ENCODE data around the gene SH3BGR.

Gene SH3BGR

DNA sequence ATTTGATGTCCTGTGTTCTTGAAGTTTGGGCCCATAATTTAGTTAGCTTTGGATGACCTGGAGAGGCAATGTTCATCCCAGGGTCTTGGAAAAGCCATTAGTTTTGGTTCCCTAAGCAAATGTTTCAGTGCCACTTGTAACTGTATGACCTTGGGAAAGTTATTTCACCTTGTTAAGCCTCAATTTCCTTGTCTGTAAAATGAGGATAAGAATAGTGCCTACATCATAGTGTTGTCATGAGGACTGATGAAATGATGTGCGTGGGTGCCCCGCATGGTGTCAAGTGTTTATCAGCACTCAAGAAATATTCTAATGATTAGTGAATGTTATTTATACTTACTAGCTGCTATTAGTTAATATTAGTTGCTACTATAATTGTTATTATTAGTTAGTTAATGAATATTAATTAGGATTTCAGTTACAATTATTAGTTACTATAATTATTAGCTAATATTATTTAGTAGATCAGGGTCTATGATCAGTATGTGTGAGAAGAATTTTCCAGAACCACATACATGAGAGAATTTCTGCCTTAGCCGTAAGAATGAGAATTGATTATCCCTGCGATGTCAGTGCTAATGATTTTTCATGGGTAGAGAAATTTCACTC lies 1.9 kb downstream of the SH3BGR start:
- DNase-seq (ENCODE audit: low read depth), result no peak
- H3K4me3 ChIP-seq (ENCODE audit: low read depth, low read length), result no peak overlapping the region
- no peak for TF ChIP-seq MAX (IDR thresholded peaks at IDR 0.05; ENCODE audit: low read depth, low read length)
- no peak for TF ChIP-seq MYC (IDR thresholded peaks at IDR 0.05; ENCODE audit: low read depth, low read length)
- no peak for TF ChIP-seq POLR2A (IDR thresholded peaks at IDR 0.05; ENCODE audit: extremely low read depth, insufficient read length)
- no peak for TF ChIP-seq CTCF (IDR thresholded peaks at IDR 0.05; ENCODE audit: low read depth, low read length)

DNA sequence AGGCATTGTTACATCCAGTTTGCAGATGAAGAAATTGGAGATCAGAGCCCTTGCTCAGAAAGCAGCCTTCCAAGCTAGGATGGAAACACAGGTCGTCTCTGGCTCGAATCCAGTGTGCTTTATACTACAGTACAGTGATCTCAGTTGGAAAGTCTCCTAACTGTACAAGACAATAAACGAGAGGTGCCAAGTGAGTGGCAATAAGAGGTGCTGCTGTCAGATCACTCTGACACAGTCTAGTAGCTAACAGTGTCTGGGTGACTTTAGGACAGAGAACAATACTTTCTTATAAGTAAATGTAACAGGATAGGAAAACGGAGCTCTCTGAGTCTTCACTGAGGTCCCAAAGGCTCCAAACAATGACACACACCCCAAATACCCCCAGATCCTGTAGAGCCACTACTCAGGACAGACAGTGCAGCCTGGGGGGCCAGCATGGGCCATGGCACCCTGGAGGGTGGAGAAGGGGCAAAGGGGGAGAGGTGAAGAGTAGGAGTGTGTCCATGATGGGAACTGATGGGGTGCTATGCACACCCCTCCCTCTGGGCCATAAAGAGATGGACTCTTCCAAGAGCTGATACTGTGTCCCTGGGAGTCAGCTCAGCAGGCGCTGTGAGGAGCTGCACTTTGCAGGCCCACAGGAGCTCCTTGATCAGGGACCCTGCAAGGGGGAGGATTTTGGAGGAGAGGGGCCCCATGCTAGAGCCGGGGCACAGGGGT lies 3.3 kb downstream of the SH3BGR start:
- no peak for DNase-seq (ENCODE audit: low read depth)
- H3K4me3 ChIP-seq (ENCODE audit: low read depth, low read length), result no peak overlapping the region
- TF ChIP-seq CTCF (IDR thresholded peaks at IDR 0.05; ENCODE audit: low read depth, low read length), result no peak
- no peak for TF ChIP-seq MYC (IDR thresholded peaks at IDR 0.05; ENCODE audit: low read depth, low read length)
- TF ChIP-seq POLR2A (IDR thresholded peaks at IDR 0.05; ENCODE audit: extremely low read depth, insufficient read length), result no peak
- no peak for TF ChIP-seq MAX (IDR thresholded peaks at IDR 0.05; ENCODE audit: low read depth, low read length)

- DNase-seq (ENCODE audit: low read depth), result peak; percentile 11
- H3K4me3 ChIP-seq (ENCODE audit: low read depth, low read length), result no peak overlapping the region
- TF ChIP-seq MYC (IDR thresholded peaks at IDR 0.05; ENCODE audit: low read depth, low read length) (no peak), MAX (IDR thresholded peaks at IDR 0.05; ENCODE audit: low read depth, low read length) (no peak), CTCF (IDR thresholded peaks at IDR 0.05; ENCODE audit: low read depth, low read length) (no peak), POLR2A (IDR thresholded peaks at IDR 0.05; ENCODE audit: extremely low read depth, insufficient read length) (no peak)
Observed at GRCh38 chr21:39456665-39457064, 4.9 kb downstream of the SH3BGR start.

DNA sequence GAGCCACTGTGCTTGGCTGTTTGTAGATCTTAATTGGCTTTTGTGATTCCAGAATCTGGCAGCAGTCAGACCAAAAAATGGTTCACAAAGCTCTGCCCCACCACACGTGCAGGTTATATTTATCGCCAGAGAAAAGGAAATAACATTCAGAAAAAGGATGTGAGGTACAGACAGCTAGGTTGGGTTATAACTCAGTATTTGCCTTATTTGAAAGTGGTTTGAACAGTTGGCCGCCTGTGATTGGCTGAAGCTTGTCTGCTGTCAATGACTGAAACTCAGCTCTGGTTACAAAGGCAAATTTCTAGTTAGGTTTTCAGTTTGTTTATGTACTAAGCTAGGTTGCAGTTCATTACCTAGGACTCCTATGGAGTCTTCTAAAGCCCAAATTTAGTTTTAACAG lies 9.6 kb downstream of the SH3BGR start:
- no peak overlapping the region for H3K4me3 ChIP-seq (ENCODE audit: low read depth, low read length)
- TF ChIP-seq POLR2A (IDR thresholded peaks at IDR 0.05; ENCODE audit: extremely low read depth, insufficient read length) (no peak), MAX (IDR thresholded peaks at IDR 0.05; ENCODE audit: low read depth, low read length) (no peak), MYC (IDR thresholded peaks at IDR 0.05; ENCODE audit: low read depth, low read length) (no peak), CTCF (IDR thresholded peaks at IDR 0.05; ENCODE audit: low read depth, low read length) (no peak)
- DNase-seq (ENCODE audit: low read depth), result no peak

DNA sequence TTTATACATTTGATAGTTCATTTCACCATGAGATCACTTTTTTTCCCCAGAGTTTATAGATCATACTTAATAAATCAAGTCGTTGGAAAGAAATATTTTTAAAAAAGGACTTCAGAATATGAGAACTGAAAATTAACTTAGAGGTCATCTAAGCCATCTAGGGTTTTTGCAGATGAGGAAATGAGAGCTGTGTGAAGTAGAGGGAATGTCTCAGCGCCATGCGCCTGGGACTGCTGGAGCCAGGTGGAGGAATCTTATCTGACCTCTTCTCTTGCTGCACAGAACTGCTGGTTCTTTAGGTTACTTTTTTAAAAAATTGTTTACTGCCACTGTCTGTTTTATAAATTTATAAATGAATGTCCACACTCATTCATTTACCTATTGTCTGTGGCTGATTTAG lies 11.5 kb downstream of the SH3BGR start:
- no peak overlapping the region for H3K4me3 ChIP-seq (ENCODE audit: low read depth, low read length)
- no peak for DNase-seq (ENCODE audit: low read depth)
- no peak for TF ChIP-seq MAX (IDR thresholded peaks at IDR 0.05; ENCODE audit: low read depth, low read length)
- no peak for TF ChIP-seq POLR2A (IDR thresholded peaks at IDR 0.05; ENCODE audit: extremely low read depth, insufficient read length)

DNA sequence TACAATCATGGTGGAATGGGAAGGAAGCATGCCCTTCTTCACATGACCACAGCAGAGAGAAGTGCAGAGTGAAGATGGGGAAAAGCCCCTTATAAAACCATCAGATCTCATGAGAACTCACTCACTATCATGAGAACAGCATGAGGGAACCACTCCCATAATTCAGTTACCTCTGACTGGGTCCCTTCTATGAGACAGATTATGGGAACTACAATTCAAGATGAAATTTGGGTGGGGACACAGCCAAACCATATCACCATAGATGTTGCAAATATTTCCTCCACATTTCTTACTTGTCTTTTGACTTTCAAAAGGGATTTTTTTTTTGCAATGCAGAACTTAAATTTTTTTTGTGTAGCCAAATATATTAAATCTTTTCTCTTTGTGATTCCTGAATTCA lies 14.8 kb downstream of the SH3BGR start:
- DNase-seq (ENCODE audit: low read depth), result no peak
- no peak overlapping the region for H3K4me3 ChIP-seq (ENCODE audit: low read depth, low read length)
- TF ChIP-seq CTCF (IDR thresholded peaks at IDR 0.05; ENCODE audit: low read depth, low read length) (no peak), MAX (IDR thresholded peaks at IDR 0.05; ENCODE audit: low read depth, low read length) (no peak), MYC (IDR thresholded peaks at IDR 0.05; ENCODE audit: low read depth, low read length) (no peak), POLR2A (IDR thresholded peaks at IDR 0.05; ENCODE audit: extremely low read depth, insufficient read length) (no peak)
